OCI-M1 (cell line): Measurements from ENCODE around the gene NAB2.
A peak's percentile ranks its signal among the peaks of the same experiment; 100 is the strongest.
"Not testable (repeated sequence)": the region's sequence is repeated elsewhere in the genome, so short reads cannot be mapped to it uniquely, and the experiment has no call there.

Experiments
- DNase-seq: peaks from one replicate; lab custom pipeline; 2025; lab: John Stamatoyannopoulos, UW

The NAB2 gene

DNA sequence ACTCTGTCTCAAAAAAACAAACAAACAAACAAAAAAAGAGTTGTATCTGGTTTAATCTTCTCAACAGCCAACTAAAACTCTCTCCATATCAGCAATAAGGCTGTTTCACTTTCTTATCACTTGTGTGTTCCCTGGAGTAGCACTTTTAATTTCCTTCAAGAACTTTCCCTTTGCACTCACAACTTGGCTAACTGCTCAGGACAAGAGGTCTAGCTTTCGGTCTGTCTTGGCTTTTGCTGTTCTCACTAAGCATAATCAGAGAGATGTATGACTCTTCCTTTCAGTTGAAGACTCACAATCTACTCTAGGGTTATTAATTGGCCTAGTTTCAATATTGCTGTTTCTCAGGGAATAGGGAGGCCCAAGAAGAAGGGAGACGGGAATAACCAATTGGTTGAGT, 22.7 kb upstream of the NAB2 start:
- DNase-seq = no peak

- DNase-seq = peak; percentile 89
These were observed 19.4 kb upstream of the NAB2 start for GRCh38 chr12:57069523-57069922.

- no peak for DNase-seq
These were observed 16.3 kb upstream of the NAB2 start for GRCh38 chr12:57072661-57073060.

- not testable (repeated sequence) for DNase-seq
These were observed 15.1 kb upstream of the NAB2 start for GRCh38 chr12:57073566-57074450.

- DNase-seq = peak; percentile 100
These were observed 10.2 kb upstream of the NAB2 start, which contains the start of gene NEMP1 for GRCh38 chr12:57078519-57079404. TSS of gene NEMP1 (minus strand) at chr12:57078791. CDS start at chr12:57078745, 46 bp downstream.

DNA sequence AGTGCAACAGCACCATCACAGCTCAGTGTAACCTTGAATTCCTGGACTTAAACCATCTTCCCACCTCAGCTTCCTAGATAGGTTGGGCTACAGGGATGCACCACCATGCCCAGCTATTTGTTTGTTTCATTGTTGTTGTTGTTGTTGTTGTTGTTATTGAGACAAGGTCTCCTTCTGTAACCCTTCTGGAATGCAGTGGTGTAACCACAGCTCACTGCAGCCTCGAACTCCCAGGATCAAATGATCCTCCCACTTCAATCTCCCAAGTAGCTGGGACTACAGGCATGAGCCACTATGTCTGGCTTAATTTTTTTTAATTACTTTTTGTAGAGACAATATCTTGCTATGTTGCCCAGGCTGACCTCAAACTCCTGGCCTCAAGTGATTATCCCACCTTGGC, 9.1 kb upstream of the NAB2 start:
- DNase-seq = no peak

DNA sequence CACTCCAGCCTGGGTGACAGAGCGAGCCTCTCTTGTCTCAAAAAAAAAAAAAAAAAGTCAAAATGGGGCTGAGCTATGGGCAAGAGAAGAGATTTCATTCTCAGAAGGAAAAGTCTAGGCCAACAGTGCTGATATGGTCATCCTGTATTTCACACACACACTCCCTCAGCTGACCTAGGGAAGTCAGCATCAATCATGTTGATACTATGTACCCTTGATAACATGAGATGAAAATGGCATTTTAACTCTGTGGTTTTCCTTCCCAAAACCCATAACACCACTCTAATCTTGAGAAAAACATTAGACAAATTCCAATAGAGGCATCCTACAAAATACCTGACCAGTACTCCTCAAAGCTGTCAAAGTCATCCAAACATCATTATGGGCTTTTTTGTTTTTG, 8.1 kb upstream of the NAB2 start:
- peak; percentile 23 for DNase-seq

GRCh38 chr12:57085999-57086492, 2.9 kb upstream of the NAB2 start:
- DNase-seq = peak; percentile 84

GRCh38 chr12:57086493-57087009, 2.4 kb upstream of the NAB2 start:
- DNase-seq = peak; percentile 82

DNA sequence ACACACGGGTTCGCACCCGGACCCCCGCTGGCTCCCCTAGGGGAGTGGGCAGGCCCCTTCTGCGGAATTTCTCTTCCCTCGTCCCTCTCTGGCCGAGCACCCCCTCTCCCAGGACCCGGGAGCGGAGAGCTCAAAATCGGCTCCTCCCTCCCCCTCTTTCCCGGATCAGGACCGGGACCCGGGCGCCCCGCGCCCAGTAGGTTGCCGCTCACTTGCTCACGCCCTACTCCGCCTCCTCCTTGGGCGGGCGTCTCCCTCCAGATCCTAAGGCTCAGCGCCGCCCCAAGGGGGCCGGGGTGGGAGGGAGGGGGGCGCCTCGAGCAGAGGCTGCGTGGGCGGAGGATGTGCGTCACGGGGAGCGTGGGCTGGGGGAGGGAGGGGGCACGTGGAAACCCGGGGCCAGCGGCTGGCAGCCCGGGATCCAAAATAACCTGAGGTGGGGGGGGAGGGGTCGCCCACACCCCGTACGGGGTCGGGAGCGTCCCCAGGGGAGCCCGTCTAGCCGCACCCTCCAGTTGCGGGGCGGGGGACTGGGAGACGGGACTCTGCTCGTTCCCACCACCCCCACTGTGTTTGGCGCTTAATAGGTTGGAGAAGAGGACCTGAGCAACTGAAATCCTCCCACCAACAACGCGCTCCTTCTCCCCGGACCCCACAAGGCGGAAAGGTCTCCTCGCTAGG, 1.8 kb upstream of the NAB2 start:
- DNase-seq = peak; percentile 85

DNA sequence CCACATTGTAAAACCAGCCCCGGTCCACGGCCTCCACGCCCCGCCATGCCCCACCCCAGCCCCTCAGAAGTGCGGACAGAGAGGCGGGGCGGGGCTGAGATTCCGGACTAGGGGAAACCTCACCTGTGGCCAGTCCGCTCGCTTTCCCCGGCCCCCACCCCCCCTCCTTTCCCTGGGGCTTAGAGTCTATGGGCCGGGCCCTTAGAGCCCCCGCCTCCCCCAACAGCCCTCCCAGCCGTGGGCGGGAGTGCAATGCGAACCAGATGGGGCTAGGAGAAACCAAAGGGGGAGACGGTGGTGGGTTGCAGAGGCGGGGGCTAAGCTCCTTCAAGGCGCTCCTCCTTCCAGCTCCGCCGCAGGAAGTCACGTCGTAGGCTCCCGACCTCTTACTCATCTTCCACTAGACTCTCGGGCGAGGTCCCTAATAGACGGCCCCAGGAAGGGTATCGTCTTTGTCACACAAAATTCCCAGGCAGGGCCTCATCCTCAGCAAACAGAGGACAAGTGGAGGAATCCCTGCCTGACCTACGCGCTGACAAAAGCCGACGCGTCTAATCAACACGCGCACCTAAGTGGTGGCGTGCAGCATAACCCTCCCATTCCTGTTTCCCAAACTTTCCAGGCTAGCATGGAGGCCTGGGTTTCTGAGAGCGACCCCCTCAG, 1.1 kb upstream of the NAB2 start:
- DNase-seq = peak; percentile 90

DNA sequence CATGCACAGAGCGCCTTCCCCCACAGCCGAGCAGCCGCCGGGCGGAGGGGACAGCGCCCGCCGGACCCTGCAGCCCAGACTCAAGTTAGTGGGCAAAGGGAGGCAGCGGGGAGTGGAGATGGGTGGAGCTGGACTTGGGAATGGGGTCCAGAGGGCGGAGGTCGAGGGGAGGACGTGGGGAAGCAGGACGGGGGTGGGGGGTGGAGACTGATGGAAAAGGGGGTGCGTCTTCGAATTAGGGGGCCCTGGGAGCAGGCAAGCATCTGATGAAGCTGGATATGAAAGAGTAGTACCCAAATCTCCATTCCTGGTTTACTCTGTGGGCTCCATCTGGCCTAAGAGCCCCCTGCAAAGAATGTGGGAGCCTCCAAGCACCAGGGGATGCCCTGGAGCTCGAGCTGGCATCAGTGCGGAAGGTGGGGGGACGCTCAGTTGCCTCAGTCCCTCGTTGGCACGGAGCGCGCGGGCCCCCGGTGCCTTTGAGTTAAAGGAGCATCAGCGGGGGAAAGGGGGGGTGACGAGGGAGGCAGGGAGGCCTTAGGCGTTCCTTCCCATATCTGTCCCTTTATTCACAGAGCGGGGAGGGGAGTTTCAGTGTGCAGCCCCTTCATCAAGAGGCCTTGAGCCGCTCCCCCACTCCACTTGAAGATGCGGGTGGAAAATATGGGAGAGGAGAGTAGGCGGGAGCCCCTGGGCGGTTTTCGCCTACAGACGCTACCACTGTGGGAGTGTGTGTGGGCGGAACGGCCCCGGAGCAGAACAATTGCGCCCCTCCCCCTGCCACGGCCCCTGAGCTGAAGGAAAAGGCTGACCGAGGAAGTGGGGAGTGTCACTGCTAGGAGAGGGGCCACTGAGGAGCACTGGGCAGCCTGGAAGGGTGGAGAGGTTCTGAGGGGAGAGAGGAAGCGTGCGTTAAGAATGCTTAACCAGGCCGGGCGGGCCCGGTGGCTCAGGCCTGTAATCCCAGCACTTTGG, 644 bp downstream of the NAB2 start:
- peak; percentile 80 for DNase-seq

DNA sequence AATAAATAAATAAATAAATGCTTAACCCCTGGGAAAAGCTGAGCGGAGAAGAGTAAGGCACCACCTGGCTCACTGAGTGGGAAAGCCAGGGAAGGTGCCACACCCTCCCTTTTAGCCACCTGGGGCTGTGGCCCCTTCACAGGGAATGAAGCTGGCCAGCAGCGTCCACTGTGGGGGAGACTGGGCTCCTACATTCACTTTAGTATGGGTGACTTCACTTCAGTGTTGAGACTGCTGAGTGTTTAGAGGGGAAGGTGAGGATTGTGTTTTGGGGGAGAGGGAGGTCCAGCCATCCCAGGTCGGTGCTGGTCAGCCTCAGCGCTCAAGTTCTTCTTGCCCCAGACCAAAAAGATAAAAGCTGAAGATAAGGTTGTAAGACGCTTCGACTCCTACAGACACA, 1.6 kb downstream of the NAB2 start:
- DNase-seq = no peak

GRCh38 chr12:57090924-57091637, 2.2 kb downstream of the NAB2 start:
- DNase-seq = no peak

GRCh38 chr12:57091638-57092528, 3.0 kb downstream of the NAB2 start:
- DNase-seq = no peak

GRCh38 chr12:57092529-57092862, 3.6 kb downstream of the NAB2 start:
- no peak for DNase-seq

DNA sequence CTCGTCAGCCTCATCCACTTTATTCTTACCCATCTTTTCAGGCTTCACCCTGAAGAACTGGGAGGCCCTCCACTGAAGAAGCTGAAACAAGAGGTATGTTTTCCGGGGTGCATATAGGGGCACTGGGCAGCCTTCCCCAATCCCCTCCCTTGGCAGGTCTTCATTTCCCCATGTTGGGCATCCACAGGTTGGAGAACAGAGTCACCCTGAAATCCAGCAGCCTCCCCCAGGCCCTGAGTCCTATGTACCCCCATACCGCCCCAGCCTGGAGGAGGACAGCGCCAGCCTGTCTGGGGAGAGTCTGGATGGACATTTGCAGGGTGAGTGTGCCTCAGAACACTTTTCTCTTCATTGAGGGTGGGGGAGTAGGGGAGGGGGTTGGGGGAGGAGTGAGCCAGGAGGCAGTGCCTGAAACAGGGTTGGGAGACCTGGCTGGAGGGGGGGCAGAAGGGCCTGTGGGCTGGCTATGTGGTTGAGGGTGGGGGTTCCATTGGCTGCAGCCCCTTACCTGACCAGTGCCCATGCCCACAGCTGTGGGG, 4.0 kb downstream of the NAB2 start:
- no peak for DNase-seq
